K562 (cell line): ENCODE data around the gene GTPBP6. TPM values are rescaled to one million over a fixed set of nuclear protein-coding genes. Genes with fewer than 3 reads are reported as not detected.

Experiments used
- CBFA2T2 ChIP-seq: fragments of 450-650 bp; conservative IDR thresholded peaks from 2 replicates; pipeline ENCODE4 v1.6.1; 2017; ENCODE audit warnings: mild to moderate bottlenecking
- MBD2 ChIP-seq: sonication (generic); IDR thresholded peaks from 2 replicates; pipeline ENCODE4 v1.6.1; 2016; ENCODE audit warnings: low read depth, borderline replicate concordance
- RNF2 ChIP-seq: sonication (generic); IDR thresholded peaks from 2 replicates; pipeline ENCODE4 v1.6.1; 2016
- SMARCC2 ChIP-seq: fragments of 450-650 bp; IDR thresholded peaks from 2 replicates; pipeline ENCODE4 v1.6.1; 2017; ENCODE audit warnings: antibody characterized with exemption, moderate library complexity, mild to moderate bottlenecking, low read depth
- SP1 ChIP-seq: sonication (generic); formaldehyde crosslinking; IDR thresholded peaks from 2 replicates; pipeline ENCODE4 v1.8.1; 2022; ENCODE audit warnings: mild to moderate bottlenecking, missing genetic modification reagents
- STAT5A ChIP-seq: IDR thresholded peaks from 2 replicates; pipeline ENCODE4 v1.6.1; 2012; ENCODE audit warnings: low read length, inconsistent platforms, borderline replicate concordance
- polyA plus RNA-seq, 8 experiments: library from polyadenylated mRNA; depleted of rRNA in 4 of 8; stranded (reverse) in 5 of 8; unstranded in 3 of 8; fragments of >200 nt; fragmentation: Nextera tagmentation in 2 of 8; fragmentation: Illumina TruSeq in 1 of 8; extraction: Ambion mirVana in 2 of 8; extraction: Trizol in 1 of 8; gene quantifications; 2 replicates each; pipeline versions ENCODE4 v1.2.1 to v1.2.3, GENCODE V29; 2011 to 2014; ENCODE audit warnings: inconsistent platforms in 1 of 8, missing spikeins in 1 of 8
- total RNA-seq, 7 experiments: library from RNA; depleted of rRNA in 6 of 7; stranded (reverse); fragments of >200 nt in 6 of 7; fragmentation: Illumina TruSeq in 2 of 7; extraction: Trizol in 2 of 7; gene quantifications; 2 replicates each; pipeline versions ENCODE4 v1.2.1 to v1.2.3, GENCODE V29; 2011 to 2021; ENCODE audit warnings: low replicate concordance in 1 of 7
- TF ChIP-seq, protein P1 (sequence below): fragments of 450-650 bp; IDR thresholded peaks from 2 replicates; pipeline ENCODE4 v1.6.1; 2017; ENCODE audit warnings: antibody characterized with exemption, mild to moderate bottlenecking
- TF ChIP-seq, protein P2 (sequence below): fragments of 250-450 bp; sonication (Bioruptor Pico); IDR thresholded peaks from 2 replicates; pipeline ENCODE4 v1.8.0; 2021; ENCODE audit warnings: moderate library complexity, mild to moderate bottlenecking, inconsistent platforms
- TF ChIP-seq, protein P3 (sequence below): fragments of 250-450 bp; sonication (Bioruptor Pico); IDR thresholded peaks from 2 replicates; pipeline ENCODE4 v1.8.0; 2022; ENCODE audit warnings: inconsistent platforms, mild to moderate bottlenecking, moderate library complexity, borderline replicate concordance

GTPBP6 gene
- total and polyA plus RNA-seq, 9 of the 15 experiments (the other 6 are each of a cell fraction or from before 2014, with no cell fraction given): 0.24 to 35.2 (median 8.0) TPM

DNA sequence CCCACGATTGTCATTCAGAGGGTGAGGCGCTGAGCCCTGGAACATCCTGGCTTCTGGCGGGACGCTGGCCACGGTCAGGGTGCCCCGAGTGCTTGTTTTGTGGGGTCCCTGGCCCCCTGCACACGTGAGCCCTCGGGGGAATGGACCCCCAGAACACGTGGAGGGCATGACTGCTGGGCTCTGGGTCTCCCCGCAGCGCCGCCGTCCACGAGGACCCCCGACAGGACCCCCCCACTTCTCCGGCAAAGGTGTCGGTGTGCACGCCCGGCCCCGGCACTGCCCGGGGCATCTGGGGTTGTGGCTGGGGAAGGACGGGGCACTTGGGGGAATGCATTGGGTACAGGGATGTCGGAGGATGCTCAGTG is 13.9 kb upstream of the GTPBP6 start (continued):
- TF ChIP-seq, protein P1, sequence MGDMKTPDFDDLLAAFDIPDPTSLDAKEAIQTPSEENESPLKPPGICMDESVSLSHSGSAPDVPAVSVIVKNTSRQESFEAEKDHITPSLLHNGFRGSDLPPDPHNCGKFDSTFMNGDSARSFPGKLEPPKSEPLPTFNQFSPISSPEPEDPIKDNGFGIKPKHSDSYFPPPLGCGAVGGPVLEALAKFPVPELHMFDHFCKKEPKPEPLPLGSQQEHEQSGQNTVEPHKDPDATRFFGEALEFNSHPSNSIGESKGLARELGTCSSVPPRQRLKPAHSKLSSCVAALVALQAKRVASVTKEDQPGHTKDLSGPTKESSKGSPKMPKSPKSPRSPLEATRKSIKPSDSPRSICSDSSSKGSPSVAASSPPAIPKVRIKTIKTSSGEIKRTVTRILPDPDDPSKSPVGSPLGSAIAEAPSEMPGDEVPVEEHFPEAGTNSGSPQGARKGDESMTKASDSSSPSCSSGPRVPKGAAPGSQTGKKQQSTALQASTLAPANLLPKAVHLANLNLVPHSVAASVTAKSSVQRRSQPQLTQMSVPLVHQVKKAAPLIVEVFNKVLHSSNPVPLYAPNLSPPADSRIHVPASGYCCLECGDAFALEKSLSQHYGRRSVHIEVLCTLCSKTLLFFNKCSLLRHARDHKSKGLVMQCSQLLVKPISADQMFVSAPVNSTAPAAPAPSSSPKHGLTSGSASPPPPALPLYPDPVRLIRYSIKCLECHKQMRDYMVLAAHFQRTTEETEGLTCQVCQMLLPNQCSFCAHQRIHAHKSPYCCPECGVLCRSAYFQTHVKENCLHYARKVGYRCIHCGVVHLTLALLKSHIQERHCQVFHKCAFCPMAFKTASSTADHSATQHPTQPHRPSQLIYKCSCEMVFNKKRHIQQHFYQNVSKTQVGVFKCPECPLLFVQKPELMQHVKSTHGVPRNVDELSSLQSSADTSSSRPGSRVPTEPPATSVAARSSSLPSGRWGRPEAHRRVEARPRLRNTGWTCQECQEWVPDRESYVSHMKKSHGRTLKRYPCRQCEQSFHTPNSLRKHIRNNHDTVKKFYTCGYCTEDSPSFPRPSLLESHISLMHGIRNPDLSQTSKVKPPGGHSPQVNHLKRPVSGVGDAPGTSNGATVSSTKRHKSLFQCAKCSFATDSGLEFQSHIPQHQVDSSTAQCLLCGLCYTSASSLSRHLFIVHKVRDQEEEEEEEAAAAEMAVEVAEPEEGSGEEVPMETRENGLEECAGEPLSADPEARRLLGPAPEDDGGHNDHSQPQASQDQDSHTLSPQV: no peak
- TF ChIP-seq MBD2: no peak
- TF ChIP-seq, protein P2, sequence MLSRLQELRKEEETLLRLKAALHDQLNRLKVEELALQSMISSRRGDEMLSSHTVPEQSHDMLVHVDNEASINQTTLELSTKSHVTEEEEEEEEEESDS (CRISPR knock-in tag): no peak
- no peak for TF ChIP-seq SP1 (CRISPR knock-in tag)
- TF ChIP-seq RNF2: no peak
- TF ChIP-seq, protein P3, sequence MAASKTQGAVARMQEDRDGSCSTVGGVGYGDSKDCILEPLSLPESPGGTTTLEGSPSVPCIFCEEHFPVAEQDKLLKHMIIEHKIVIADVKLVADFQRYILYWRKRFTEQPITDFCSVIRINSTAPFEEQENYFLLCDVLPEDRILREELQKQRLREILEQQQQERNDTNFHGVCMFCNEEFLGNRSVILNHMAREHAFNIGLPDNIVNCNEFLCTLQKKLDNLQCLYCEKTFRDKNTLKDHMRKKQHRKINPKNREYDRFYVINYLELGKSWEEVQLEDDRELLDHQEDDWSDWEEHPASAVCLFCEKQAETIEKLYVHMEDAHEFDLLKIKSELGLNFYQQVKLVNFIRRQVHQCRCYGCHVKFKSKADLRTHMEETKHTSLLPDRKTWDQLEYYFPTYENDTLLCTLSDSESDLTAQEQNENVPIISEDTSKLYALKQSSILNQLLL: no peak
- TF ChIP-seq SMARCC2: no peak
- TF ChIP-seq CBFA2T2: no peak
- TF ChIP-seq STAT5A: no peak
